ENCODE data around the gene TNS3.

GRCh38 chr7:47458486-47458885 is 123.4 kb downstream of the TNS3 start:
- TF ChIP-seq EP300 (IDR thresholded peaks at IDR 0.05) (no peak), POLR2A (IDR thresholded peaks at IDR 0.05) (no peak), CTCF (IDR thresholded peaks at IDR 0.05) (no peak), POLR2AphosphoS5 (IDR thresholded peaks at IDR 0.05) (no peak)
